HG02798 (cell line): Measurements from ENCODE around the gene CUL1.

ENCODE experiments used
- ATAC-seq: cut with Tn5 transposase; IDR thresholded peaks from one replicate; pipeline ENCODE4 v1.9.1; 2021; ENCODE audit warnings: mild to moderate bottlenecking; ENCODE audit not compliant: unreplicated experiment, poor library complexity

The CUL1 gene

GRCh38 chr7:148698397-148699023 is at the start of gene CUL1:
TSS of gene CUL1 (plus strand) at chr7:148698903. CDS start at chr7:148730123, 31,220 bp downstream.
- ATAC-seq, result peak; percentile 78

- no peak for ATAC-seq
Observed at GRCh38 chr7:148650232-148650858, 48.4 kb upstream of the CUL1 start.

- no peak for ATAC-seq
Observed at GRCh38 chr7:148652773-148653172, 45.9 kb upstream of the CUL1 start.

GRCh38 chr7:148657929-148658328 is 40.8 kb upstream of the CUL1 start:
- no peak for ATAC-seq

GRCh38 chr7:148661471-148661870 is 37.2 kb upstream of the CUL1 start:
- no peak for ATAC-seq

GRCh38 chr7:148662646-148663045 is 36.1 kb upstream of the CUL1 start:
- no peak for ATAC-seq

- ATAC-seq, result no peak
Observed at GRCh38 chr7:148664324-148664723, 34.4 kb upstream of the CUL1 start.

- no peak for ATAC-seq
Observed at GRCh38 chr7:148665221-148665620, 33.5 kb upstream of the CUL1 start.

- ATAC-seq, result no peak
Observed at GRCh38 chr7:148669927-148670326, 28.8 kb upstream of the CUL1 start.

GRCh38 chr7:148670374-148670773 is 28.3 kb upstream of the CUL1 start:
- ATAC-seq, result no peak

- ATAC-seq, result no peak
Observed at GRCh38 chr7:148670807-148671206, 27.9 kb upstream of the CUL1 start.

- no peak for ATAC-seq
Observed at GRCh38 chr7:148672041-148672440, 26.7 kb upstream of the CUL1 start.

GRCh38 chr7:148674689-148675088 is 24.0 kb upstream of the CUL1 start:
- no peak for ATAC-seq

- no peak for ATAC-seq
Observed at GRCh38 chr7:148676291-148676690, 22.4 kb upstream of the CUL1 start.

GRCh38 chr7:148681821-148682220 is 16.9 kb upstream of the CUL1 start:
- ATAC-seq, result no peak

- no peak for ATAC-seq
Observed at GRCh38 chr7:148684289-148684830, 14.3 kb upstream of the CUL1 start.

- ATAC-seq, result no peak
Observed at GRCh38 chr7:148686312-148686937, 12.3 kb upstream of the CUL1 start.

- no peak for ATAC-seq
Observed at GRCh38 chr7:148687555-148687954, 11.1 kb upstream of the CUL1 start.

GRCh38 chr7:148688526-148688925 is 10.2 kb upstream of the CUL1 start:
- no peak for ATAC-seq

GRCh38 chr7:148693651-148694050 is 5.1 kb upstream of the CUL1 start:
- no peak for ATAC-seq

GRCh38 chr7:148694631-148695030 is 4.1 kb upstream of the CUL1 start:
- ATAC-seq, result no peak
